ENCODE measurements around the gene EIF5A. TPM values are rescaled to one million over a fixed set of nuclear protein-coding genes. Genes with fewer than 3 reads are reported as not detected.

Gene EIF5A
- total RNA-seq, 1 donor from 2014 or later, result 248 TPM

Other genes starting within 250 kb of the EIF5A start
- gene CLEC10A, start 227.4 kb upstream of the EIF5A start, total RNA-seq, result 29.8 TPM
- gene ASGR2, start 192.8 kb upstream of the EIF5A start, total RNA-seq, result not detected
- 3.9 TPM for gene ASGR1, start 128.3 kb upstream of the EIF5A start, total RNA-seq
- 34.9 TPM for gene DLG4, start 87.8 kb upstream of the EIF5A start, total RNA-seq
- gene ACADVL, start 87.7 kb upstream of the EIF5A start, total RNA-seq, result 1,048 TPM
- gene DVL2, start 73.1 kb upstream of the EIF5A start, total RNA-seq, result 17.2 TPM
- 13.3 TPM for gene PHF23, start 68.2 kb upstream of the EIF5A start, total RNA-seq
- 422 TPM for gene GABARAP, start 65.2 kb upstream of the EIF5A start, total RNA-seq
- gene CTDNEP1, start 55.9 kb upstream of the EIF5A start, total RNA-seq, result 81.4 TPM
- gene ELP5, start 55.4 kb upstream of the EIF5A start, total RNA-seq, result 106 TPM
- not detected for gene CLDN7, start 45.1 kb upstream of the EIF5A start, total RNA-seq
- 4.9 TPM for gene SLC2A4, start 25.9 kb upstream of the EIF5A start, total RNA-seq
- gene YBX2, start 13.0 kb upstream of the EIF5A start, total RNA-seq, result not detected
- gene GPS2, start 7.7 kb downstream of the EIF5A start, total RNA-seq, result 52.4 TPM
- gene NEURL4, start 21.7 kb downstream of the EIF5A start, total RNA-seq, result 22.0 TPM
- 12.0 TPM for gene ACAP1, start 28.9 kb downstream of the EIF5A start, total RNA-seq
- 14.6 TPM for gene KCTD11, start 44.5 kb downstream of the EIF5A start, total RNA-seq
- not detected for gene TMEM95, start 47.5 kb downstream of the EIF5A start, total RNA-seq
- 0.43 TPM for gene TNK1, start 73.5 kb downstream of the EIF5A start, total RNA-seq
- 297 TPM for gene PLSCR3, start 86.9 kb downstream of the EIF5A start, total RNA-seq
- gene TMEM256, start 96.5 kb downstream of the EIF5A start, total RNA-seq, result 241 TPM
- 34.3 TPM for gene NLGN2, start 100.2 kb downstream of the EIF5A start, total RNA-seq
- not detected for gene SPEM1, start 112.7 kb downstream of the EIF5A start, total RNA-seq
- gene SPEM2, start 118.0 kb downstream of the EIF5A start, total RNA-seq, result not detected
- not detected for gene SPEM3, start 121.2 kb downstream of the EIF5A start, total RNA-seq
- gene TMEM102, start 127.8 kb downstream of the EIF5A start, total RNA-seq, result 20.4 TPM
- gene FGF11, start 131.9 kb downstream of the EIF5A start, total RNA-seq, result 0.32 TPM
- gene CHRNB1, start 137.4 kb downstream of the EIF5A start, total RNA-seq, result 5.0 TPM
- 67.9 TPM for gene ZBTB4, start 172.0 kb downstream of the EIF5A start, total RNA-seq
- gene SLC35G6, start 173.8 kb downstream of the EIF5A start, total RNA-seq, result not detected
- 69.5 TPM for gene POLR2A, start 176.7 kb downstream of the EIF5A start, total RNA-seq
- gene TNFSF12, start 241.4 kb downstream of the EIF5A start, total RNA-seq, result 88.6 TPM